Activated naive CD8-positive, alpha-beta T cell treated with anti-CD3 and anti-CD28 coated beads for 36 hours (primary cell): ENCODE data around the gene TEKT5. TPM values are rescaled to one million over a fixed set of nuclear protein-coding genes. Genes with fewer than 3 reads are reported as not detected.

Experiments used
- DNase-seq: peaks from one replicate; pipeline ENCODE4 v3.0.0; 2021
- H3K27ac Mint-ChIP-seq: one replicate; pipeline ENCODE4 v1.8.0; 2022; ENCODE audit warnings: mild to moderate bottlenecking, moderate library complexity, mixed read lengths
- H3K27me3 Mint-ChIP-seq: one replicate; pipeline ENCODE4 v1.8.0; 2022; ENCODE audit warnings: mild to moderate bottlenecking, mixed read lengths
- H3K36me3 Mint-ChIP-seq: one replicate; pipeline ENCODE4 v1.8.0; 2021; ENCODE audit warnings: mild to moderate bottlenecking, mixed read lengths
- H3K4me1 Mint-ChIP-seq: one replicate; pipeline ENCODE4 v1.8.0; 2021; ENCODE audit warnings: mixed read lengths
- H3K4me3 Mint-ChIP-seq: one replicate; pipeline ENCODE4 v1.8.0; 2022; ENCODE audit warnings: mild to moderate bottlenecking, moderate library complexity, mixed read lengths
- H3K9me3 Mint-ChIP-seq: one replicate; pipeline ENCODE4 v1.8.0; 2022; ENCODE audit warnings: mixed read lengths
- total RNA-seq, 2 experiments: library from RNA; stranded (reverse); gene quantifications; one replicate each; pipeline ENCODE4 v1.2.3, GENCODE V29; 2021

TEKT5 gene
- total RNA-seq, 2 experiments from 2014 or later = not detected

DNA sequence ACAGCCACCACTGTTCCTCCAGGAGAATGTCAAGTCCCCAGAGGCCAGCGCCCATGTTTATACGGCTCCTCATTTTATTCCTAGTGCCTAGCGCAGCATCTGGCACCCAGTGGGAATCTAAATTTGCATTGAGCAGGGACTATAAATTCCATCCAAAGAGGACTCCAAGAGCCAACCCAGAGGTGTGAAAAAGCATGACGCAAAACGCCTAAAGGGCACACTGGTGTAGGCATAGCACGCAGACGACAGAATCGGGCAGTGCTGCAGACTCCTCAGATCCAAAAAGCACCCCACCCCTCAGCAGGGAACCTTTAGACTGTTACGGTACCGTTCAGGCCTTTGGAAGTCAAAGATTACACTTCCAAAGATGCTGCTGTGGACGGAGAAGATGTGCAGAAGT lies 19.5 kb downstream of the TEKT5 start:
- no peaks in the 10 kb centered on the region for H3K36me3 Mint-ChIP-seq
- no peak for DNase-seq

DNA sequence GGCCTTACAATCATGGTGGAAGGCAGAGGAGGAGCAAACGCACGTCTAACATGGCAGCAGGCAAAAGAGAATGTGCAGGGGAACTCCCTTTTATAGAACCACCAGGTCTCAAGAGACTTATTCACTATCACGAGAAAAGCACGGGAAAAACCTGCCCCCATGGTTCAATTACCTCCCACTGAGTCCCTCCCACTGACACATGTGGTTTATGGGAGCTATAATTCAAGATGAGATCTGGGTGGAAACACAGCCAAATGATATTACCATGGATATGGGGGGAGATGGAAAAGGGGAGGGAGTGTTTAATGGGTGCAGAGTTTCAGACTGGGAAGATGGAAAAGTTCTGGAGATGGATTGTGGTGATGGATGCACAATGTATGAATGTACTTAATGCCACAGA lies 23.0 kb downstream of the TEKT5 start:
- Mint-ChIP-seq H3K27ac (no peak overlapping the region), H3K36me3 (no peaks in the 10 kb centered on the region), H3K27me3 (no peaks in the 10 kb centered on the region), H3K4me1 (no peaks in the 10 kb centered on the region), H3K4me3 (no peak overlapping the region), H3K9me3 (no peaks in the 10 kb centered on the region)
- no peak for DNase-seq

More for the DNA sequence above, 19.5 kb downstream of the TEKT5 start:
- Mint-ChIP-seq H3K4me3 (no peak overlapping the region), H3K27ac (no peak overlapping the region), H3K9me3 (no peaks in the 10 kb centered on the region), H3K27me3 (no peaks in the 10 kb centered on the region), H3K4me1 (no peaks in the 10 kb centered on the region)

DNA sequence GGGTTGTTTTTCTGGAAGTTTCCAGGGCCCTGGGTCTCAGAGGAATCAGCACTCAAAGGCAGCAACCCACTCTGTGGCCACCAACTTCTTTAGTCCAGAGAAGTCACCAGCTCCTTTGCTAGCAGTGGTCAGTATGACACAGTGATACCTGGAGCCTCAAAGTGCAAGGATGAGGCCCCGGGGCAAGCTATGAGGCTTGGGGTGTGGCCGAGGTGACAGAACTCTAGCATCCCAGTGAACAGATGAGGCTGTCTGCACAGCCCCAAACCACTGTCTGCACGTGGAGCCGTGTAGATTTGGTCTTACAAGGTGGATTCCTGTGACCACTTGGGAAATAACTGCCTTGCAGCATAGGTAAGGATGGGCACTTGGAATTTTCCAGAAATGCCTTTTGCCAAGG lies 24.9 kb downstream of the TEKT5 start:
- H3K4me3 Mint-ChIP-seq = no peak overlapping the region
- no peak overlapping the region for H3K27ac Mint-ChIP-seq
- H3K9me3 Mint-ChIP-seq = no peaks in the 10 kb centered on the region
- H3K36me3 Mint-ChIP-seq = no peaks in the 10 kb centered on the region
- no peaks in the 10 kb centered on the region for H3K27me3 Mint-ChIP-seq
- no peak for DNase-seq
- H3K4me1 Mint-ChIP-seq = no peaks in the 10 kb centered on the region

DNA sequence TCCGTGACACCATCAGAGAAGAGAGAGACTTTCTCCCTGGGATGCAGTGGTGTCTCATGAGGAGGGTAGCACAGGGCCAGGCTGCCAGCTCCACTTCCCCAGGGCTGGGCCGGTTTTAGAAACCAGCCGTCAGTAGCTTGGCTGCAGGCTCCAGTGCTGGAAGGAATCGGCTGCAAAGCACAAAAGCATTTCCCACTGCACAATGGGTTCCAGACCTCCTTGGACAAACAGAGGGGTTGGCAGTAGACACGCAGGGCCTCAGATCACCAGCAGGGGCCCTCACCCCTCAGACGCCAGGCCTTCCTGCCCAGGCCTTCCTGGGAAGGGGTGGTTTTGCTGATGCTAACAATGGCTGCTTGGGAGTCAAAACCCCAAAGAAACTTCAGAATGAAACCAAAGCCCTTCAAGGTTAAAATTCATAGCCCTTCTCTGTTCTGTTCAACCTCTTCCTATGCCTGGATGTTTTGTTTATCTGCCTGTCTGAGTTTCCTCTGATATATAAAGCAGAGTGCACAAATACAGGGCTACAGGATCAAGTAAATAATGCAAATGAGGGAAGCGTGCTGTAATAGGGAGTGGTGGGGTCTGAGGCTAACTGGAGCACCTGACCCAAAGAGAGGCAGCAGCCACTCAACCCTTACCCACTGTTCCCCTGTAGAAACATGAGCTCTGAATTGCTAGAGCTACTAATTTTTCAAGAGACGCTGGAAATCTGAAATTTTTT lies 26.2 kb downstream of the TEKT5 start:
- DNase-seq = peak; percentile 3
- H3K4me3 Mint-ChIP-seq = no peak overlapping the region
- no peaks in the 10 kb centered on the region for H3K9me3 Mint-ChIP-seq
- H3K27ac Mint-ChIP-seq = no peak overlapping the region
- no peaks in the 10 kb centered on the region for H3K4me1 Mint-ChIP-seq
- no peaks in the 10 kb centered on the region for H3K27me3 Mint-ChIP-seq
- H3K36me3 Mint-ChIP-seq = no peaks in the 10 kb centered on the region

DNA sequence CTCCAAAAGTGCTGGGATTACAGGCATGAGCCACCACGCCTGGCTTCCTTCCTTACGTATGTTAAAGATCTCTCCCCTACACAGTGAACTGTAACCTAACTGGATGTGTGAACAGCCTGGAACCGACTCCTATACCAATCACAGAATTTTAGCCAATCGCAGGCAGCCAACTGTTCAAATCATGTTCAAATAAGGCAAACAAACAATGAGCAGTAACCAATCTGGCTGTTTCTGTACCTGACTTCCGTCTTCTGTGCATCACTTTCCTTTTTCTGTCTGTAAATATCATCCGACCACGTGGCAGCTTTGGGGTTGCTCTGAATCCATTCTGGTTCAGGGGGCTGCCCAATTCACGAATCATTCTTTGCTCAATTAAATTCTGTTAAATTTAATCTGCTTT lies 27.5 kb downstream of the TEKT5 start:
- H3K36me3 Mint-ChIP-seq = no peaks in the 10 kb centered on the region
- H3K27me3 Mint-ChIP-seq = no peaks in the 10 kb centered on the region
- H3K9me3 Mint-ChIP-seq = no peaks in the 10 kb centered on the region
- H3K27ac Mint-ChIP-seq = no peak overlapping the region
- DNase-seq = no peak
- no peak overlapping the region for H3K4me3 Mint-ChIP-seq
- H3K4me1 Mint-ChIP-seq = no peaks in the 10 kb centered on the region

DNA sequence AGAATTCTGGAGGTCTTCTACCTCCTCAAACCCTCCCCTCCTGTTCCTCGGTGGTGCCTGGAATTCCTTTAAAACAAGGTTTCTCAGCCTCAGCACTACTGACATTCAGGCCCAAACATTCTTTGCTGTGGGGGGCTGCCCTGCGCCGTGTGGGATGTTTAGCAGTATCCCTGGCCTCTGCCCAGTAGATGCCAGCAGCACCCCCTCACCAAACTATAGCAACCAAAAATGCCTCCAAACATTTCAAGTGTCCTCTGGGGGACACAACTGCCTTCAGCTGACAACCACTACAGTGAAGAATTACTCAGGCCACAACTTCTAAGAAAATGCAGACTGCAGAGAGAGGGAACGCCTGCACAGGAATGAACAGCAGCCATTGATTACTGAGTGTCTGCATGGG lies 28.4 kb downstream of the TEKT5 start:
- Mint-ChIP-seq H3K4me1 (no peaks in the 10 kb centered on the region), H3K27ac (no peak overlapping the region), H3K36me3 (no peaks in the 10 kb centered on the region), H3K9me3 (no peaks in the 10 kb centered on the region), H3K27me3 (no peaks in the 10 kb centered on the region), H3K4me3 (no peak overlapping the region)
- no peak for DNase-seq

DNA sequence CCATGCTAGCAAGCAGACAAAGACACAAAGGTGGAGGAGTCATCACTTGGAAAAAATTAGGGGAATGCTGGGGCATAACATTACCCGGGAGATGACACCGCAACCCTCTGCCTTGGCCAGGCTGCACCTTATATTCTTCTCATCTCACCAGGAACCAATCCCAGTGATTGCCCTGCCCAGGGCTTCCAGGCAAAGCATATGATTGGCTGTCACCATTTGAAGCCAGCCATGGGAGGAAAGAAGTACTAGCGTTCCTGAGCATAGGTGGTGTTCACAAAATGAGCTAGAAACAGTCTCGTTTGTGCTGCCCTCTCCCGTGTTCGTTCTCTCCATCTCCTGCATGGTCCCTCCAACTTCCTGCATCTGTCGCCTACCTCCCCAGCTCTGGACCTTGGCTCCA lies 29.6 kb downstream of the TEKT5 start:
- Mint-ChIP-seq H3K36me3 (no peaks in the 10 kb centered on the region), H3K27ac (no peak overlapping the region), H3K4me1 (no peaks in the 10 kb centered on the region), H3K4me3 (no peak overlapping the region), H3K27me3 (no peaks in the 10 kb centered on the region), H3K9me3 (no peaks in the 10 kb centered on the region)
- no peak for DNase-seq

DNA sequence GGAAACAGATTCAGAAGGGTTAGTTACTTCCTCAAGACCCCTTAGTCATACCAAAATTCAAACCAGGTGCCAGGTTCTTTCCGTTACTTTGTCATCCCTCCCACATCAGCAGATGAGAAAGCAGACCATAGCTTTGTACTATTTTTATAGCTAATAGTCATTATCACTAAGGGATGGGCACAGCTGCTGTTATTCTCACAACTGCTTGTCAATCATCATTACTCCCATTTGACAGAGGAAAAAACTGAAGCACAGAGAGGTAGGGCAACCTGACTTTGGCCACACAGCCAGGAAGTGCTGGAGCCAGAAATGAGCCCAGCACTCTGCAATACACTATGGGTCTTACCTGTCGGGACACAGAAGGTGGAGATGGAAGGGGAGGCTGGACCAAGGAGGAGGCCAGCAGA lies 30.0 kb downstream of the TEKT5 start:
- no peak overlapping the region for H3K27ac Mint-ChIP-seq
- H3K27me3 Mint-ChIP-seq = no peaks in the 10 kb centered on the region
- no peaks in the 10 kb centered on the region for H3K9me3 Mint-ChIP-seq
- DNase-seq = no peak
- H3K4me3 Mint-ChIP-seq = no peak overlapping the region
- H3K4me1 Mint-ChIP-seq = no peaks in the 10 kb centered on the region
- no peaks in the 10 kb centered on the region for H3K36me3 Mint-ChIP-seq

DNA sequence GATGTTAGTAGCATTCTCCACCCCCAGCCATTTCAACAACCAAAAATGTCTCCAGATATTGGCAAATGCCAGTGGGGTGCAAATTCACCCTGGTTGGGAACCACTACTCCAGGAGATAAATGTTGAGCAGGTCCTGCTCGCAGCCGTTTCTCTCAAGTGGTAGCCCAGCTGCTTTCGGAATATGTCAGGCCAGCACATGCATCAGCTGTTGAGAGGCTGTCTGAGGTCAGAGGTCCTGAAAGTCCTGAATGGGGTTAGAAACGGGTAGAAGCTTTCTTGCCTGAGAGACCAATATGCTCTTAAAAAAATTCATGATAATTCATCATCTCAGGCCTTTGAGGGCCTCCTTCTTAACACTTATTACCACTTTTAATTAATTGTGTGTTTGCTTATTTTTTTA lies 31.0 kb downstream of the TEKT5 start:
- Mint-ChIP-seq H3K4me3 (no peak overlapping the region), H3K36me3 (no peaks in the 10 kb centered on the region), H3K4me1 (no peaks in the 10 kb centered on the region), H3K27ac (no peak overlapping the region), H3K27me3 (no peaks in the 10 kb centered on the region), H3K9me3 (no peaks in the 10 kb centered on the region)
- DNase-seq = no peak

DNA sequence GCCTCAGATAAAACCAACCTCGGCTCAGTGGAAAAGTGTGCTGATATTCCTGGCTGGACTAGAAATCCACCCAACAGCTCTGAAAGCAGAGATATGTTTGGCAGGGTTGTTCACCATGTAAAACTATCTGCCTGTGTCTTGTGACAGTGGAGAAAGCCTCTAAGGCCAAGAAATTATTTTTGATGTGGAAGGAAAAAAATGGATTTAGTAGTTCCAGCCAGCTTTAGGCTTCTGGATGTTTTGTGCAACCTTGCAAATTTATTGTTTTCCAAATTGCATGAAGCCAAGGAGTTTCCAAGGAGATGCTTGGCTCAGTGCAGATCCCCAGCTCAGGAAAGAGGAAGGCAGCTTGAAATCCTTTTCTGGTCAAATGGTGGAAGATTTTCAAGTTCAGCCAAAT lies 31.6 kb downstream of the TEKT5 start:
- Mint-ChIP-seq H3K4me3 (no peak overlapping the region), H3K27ac (no peak overlapping the region), H3K4me1 (no peaks in the 10 kb centered on the region), H3K36me3 (no peaks in the 10 kb centered on the region), H3K27me3 (no peaks in the 10 kb centered on the region), H3K9me3 (no peaks in the 10 kb centered on the region)
- no peak for DNase-seq

DNA sequence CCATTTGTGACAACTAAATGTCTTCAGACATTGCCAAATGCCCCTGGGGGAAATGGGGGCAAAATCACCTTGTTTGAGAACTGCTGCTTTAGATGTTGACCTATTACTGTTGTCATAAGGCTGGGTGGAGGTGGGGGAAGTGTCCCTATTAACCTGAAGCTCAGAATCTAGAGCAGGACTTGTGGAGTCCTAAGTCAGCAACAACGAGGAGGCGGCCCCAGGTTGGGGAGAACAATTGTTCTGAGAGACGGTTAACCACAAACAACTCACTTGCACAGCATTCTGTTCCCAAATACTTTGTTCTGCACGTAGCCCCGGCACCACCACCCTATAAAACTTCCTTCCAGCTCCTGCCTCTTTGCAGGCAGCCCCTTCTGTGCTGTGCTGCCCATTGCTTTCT lies 32.5 kb downstream of the TEKT5 start:
- H3K36me3 Mint-ChIP-seq = no peaks in the 10 kb centered on the region
- H3K4me3 Mint-ChIP-seq = no peak overlapping the region
- no peak overlapping the region for H3K27ac Mint-ChIP-seq
- H3K27me3 Mint-ChIP-seq = no peaks in the 10 kb centered on the region
- H3K4me1 Mint-ChIP-seq = no peaks in the 10 kb centered on the region
- no peak for DNase-seq
- no peaks in the 10 kb centered on the region for H3K9me3 Mint-ChIP-seq

DNA sequence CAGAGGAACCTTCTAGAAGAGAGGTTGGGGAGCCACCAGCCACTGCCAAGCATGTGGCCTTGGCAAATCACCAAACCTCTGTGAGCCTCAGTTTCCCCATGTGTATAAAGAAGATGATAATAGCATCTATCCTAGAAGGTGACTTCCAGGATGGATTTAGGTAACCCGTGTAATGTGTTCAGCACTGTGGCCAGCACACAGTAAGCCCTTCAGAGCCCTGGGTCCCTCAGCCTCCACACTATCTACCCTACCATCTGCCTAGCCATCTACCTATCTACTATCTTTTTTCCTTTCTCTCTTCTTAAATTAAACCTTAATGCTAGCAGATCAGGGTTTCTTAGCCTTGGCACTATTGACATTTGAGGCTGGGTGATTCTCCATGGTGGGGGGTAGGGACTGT lies 33.0 kb downstream of the TEKT5 start:
- Mint-ChIP-seq H3K36me3 (no peaks in the 10 kb centered on the region), H3K27me3 (no peaks in the 10 kb centered on the region), H3K4me3 (no peak overlapping the region), H3K9me3 (no peaks in the 10 kb centered on the region), H3K4me1 (no peaks in the 10 kb centered on the region), H3K27ac (no peak overlapping the region)
- no peak for DNase-seq

DNA sequence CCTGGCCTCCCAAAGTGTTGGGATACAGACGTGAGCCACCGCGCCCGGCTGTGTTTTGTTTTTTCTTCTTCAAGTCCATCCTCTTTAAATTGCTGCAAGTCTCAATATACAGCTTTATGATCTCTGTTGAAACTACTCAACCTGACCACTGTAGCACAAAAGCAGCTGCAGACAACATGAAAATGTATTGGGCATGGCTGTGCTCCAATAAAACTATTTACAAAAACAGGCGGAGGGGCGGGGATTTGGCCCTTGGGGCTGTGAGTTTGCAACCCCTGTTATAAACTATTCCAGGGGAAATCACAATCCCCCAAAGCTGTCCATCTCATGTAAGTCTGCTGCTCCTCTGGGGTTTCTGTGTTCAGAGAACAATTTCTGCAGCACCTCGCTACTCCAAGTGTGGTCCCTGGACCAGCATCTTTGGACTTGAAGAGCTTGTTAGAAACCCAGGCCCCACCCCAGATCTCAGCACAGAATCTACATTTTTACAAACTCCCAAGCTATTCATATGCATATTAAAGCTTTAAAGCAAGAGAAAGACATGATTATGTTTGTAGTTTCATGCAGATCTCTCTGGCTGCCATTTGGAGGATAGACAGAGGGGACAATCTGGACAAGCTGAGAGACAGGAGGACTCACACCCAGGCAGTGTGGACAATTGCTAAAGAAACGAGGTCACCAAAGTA lies 33.6 kb downstream of the TEKT5 start:
- Mint-ChIP-seq H3K4me1 (no peaks in the 10 kb centered on the region), H3K4me3 (no peak overlapping the region), H3K27me3 (no peaks in the 10 kb centered on the region), H3K36me3 (no peaks in the 10 kb centered on the region), H3K9me3 (no peaks in the 10 kb centered on the region), H3K27ac (no peak overlapping the region)
- no peak for DNase-seq

DNA sequence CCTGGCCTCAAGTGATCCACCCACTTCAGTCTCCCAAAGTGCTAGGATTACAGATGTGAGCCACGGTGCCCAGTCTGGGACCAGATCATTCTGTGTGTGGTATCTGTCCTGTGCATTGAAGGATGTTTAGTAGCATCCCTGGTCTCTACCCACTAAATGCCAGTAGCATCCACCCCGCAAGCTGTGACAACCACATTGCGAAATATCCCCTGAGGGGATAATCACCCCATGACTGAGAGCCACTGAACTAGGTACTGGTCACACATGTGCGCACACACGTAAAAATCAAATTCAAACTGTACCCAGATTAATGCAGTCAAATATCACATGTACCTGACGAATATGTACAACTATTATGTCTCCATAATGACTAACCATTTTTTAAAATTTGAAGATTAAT lies 35.8 kb downstream of the TEKT5 start:
- DNase-seq = no peak
- Mint-ChIP-seq H3K27me3 (no peaks in the 10 kb centered on the region), H3K4me3 (no peak overlapping the region), H3K4me1 (no peaks in the 10 kb centered on the region), H3K36me3 (no peaks in the 10 kb centered on the region), H3K9me3 (no peaks in the 10 kb centered on the region), H3K27ac (no peak overlapping the region)

DNA sequence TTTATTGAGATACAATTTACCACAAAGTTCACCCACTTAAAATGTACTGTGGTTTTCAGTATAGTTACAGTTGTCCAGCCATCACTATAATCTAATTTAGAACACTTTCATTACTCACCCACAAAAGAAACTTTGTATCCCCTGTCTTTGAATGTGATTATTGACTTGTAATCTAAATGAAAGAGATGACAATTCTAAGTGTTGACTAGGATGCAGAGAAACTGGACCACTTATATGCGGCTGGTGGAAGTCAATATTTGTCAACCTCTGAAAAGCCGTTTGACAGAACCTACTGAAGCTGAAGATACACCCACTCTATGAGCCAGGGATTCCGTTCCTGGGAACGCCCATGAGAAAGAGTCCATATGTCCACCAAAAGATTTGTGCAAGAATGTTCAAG lies 36.8 kb downstream of the TEKT5 start:
- no peaks in the 10 kb centered on the region for H3K9me3 Mint-ChIP-seq
- no peaks in the 10 kb centered on the region for H3K36me3 Mint-ChIP-seq
- no peak overlapping the region for H3K27ac Mint-ChIP-seq
- H3K27me3 Mint-ChIP-seq = no peaks in the 10 kb centered on the region
- no peak for DNase-seq
- no peak overlapping the region for H3K4me3 Mint-ChIP-seq
- no peaks in the 10 kb centered on the region for H3K4me1 Mint-ChIP-seq

DNA sequence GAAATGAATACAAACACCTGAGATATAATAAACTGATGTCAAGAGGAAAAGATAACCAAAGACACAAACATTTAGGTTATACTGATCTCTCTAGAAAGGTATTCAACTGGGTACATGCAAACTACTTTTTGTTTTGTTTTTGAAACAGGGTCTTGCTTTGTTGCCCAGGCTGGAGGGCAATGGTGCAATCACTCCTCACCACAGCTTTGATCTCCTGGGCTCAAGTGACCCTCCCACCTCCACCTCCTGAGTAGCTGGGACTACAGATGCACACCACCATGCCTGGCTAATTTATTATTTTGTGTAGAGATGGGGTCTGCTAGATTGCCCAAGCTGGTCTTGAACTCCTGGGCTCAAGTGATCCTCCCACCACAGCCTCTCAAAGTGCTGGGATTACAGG lies 38.1 kb downstream of the TEKT5 start:
- Mint-ChIP-seq H3K27ac (no peak overlapping the region), H3K4me3 (no peak overlapping the region), H3K27me3 (no peaks in the 10 kb centered on the region), H3K36me3 (no peaks in the 10 kb centered on the region), H3K9me3 (no peaks in the 10 kb centered on the region), H3K4me1 (no peaks in the 10 kb centered on the region)
- no peak for DNase-seq
